ENCODE results near the gene WDR74. TPM values are rescaled to one million over a fixed set of nuclear protein-coding genes. Genes with fewer than 3 reads are reported as not detected.
A peak's percentile ranks its signal among the peaks of the same experiment; 100 is the strongest.

WDR74 gene
- total and polyA plus RNA-seq, 2 of the 13 experiments (the other 11 are each of a cell fraction or from before 2014, with no cell fraction given): 77.0 to 83.3 TPM

- TF ChIP-seq IRF9 (CRISPR knock-in tag; IDR thresholded peaks at IDR 0.05; ENCODE audit: borderline replicate concordance) (no peak), ZNF780A (CRISPR knock-in tag; IDR thresholded peaks at IDR 0.05) (0 out of 2 replicates have a peak, but pooled peaks have one; percentile 25)
Measured at GRCh38 chr11:62851807-62852522, 12.6 kb upstream of the WDR74 start (continued).

GRCh38 chr11:62850911-62851806 lies 11.8 kb upstream of the WDR74 start:
- no TSS peak for BruUV-seq (replicated peaks)
- Histone ChIP-seq H3K27me3 (ENCODE audit: control insufficient read depth in 1 of 2, insufficient read depth in 2 of 2, low read length in 2 of 2) (no peaks in the 10 kb centered on the region; a peak in 1 of 5 replicates), H3K9me3 (ENCODE audit: low read length) (no peaks in the 10 kb centered on the region), H3K9ac (ENCODE audit: insufficient read depth, low read depth, low read length) (no peak overlapping the region; the same call in 1 of the 2 replicates), H2AFZ (ENCODE audit: low read length) (no peak overlapping the region), H3K79me2 (ENCODE audit: insufficient read depth, low read length) (peaks cover 34% of the 10 kb centered on the region), H3K4me1 (ENCODE audit: insufficient read depth, low read length) (peaks cover 57% of the 10 kb centered on the region), H3K27ac (ENCODE audit: extremely low read length, insufficient read depth, low read length) (peak overlapping the region; percentile 51), H3K4me3 (replicated peaks in 1 of 3; ENCODE audit: insufficient read depth in 1 of 3, low read depth in 2 of 3, low read length in 3 of 3) (no peak overlapping the region), H4K20me1 (ENCODE audit: insufficient read depth, low read length) (peaks cover 37% of the 10 kb centered on the region), H3K36me3 (replicated peaks in 1 of 2; ENCODE audit: control insufficient read depth in 1 of 2, insufficient read depth in 2 of 2, low read length in 2 of 2) (peaks cover 11 to 33% of the 10 kb centered on the region in 2 experiments), H3K4me2 (ENCODE audit: low read depth, low read length) (no peak overlapping the region)
- intact Hi-C loops (cut with micrococcal nuclease; ENCODE audit: unreplicated experiment): no loop called here
- FAIRE-seq: no peak
- POLR2A ChIA-PET: interaction anchor here (1.2 to 9.4 kb wide), 11 partner anchors 8 to 124 kb away, joined by 3 to 362 read pairs (median 6); partner anchors contain the start of genes HNRNPUL2, POLR2G, SLC3A2 and STX5
- DNase-seq (ENCODE audit: low spot score): peak; percentile 43
- in situ Hi-C loops (cut with HindIII; ENCODE audit: extremely low pct_ligation_motif_present, low pct_unique_long_range_greater_than_20kb): no loop called here
- CTCF ChIA-PET (ENCODE audit: low intra/inter-chr PET ratio, low total read pairs): no interaction called here
- 74% methylated on average over 13 of the region's 15 CpGs for WGBS (ENCODE audit: low lambda C conversion rate)
- ATAC-seq: peak; percentile 17
- TF ChIP-seq TFE3 (CRISPR knock-in tag; IDR thresholded peaks at IDR 0.05) (no peak), ZSCAN20 (CRISPR knock-in tag; IDR thresholded peaks at IDR 0.05; ENCODE audit: borderline replicate concordance) (no peak), PAWR (CRISPR knock-in tag; IDR thresholded peaks at IDR 0.05; ENCODE audit: borderline replicate concordance) (no peak), ZUFSP (CRISPR knock-in tag; IDR thresholded peaks at IDR 0.05; ENCODE audit: borderline replicate concordance) (no peak), ZNF567 (CRISPR knock-in tag; IDR thresholded peaks at IDR 0.05; ENCODE audit: borderline replicate concordance) (no peak), SMAD9 (CRISPR knock-in tag; IDR thresholded peaks at IDR 0.05) (no peak)
- TF ChIP-seq, protein P1, sequence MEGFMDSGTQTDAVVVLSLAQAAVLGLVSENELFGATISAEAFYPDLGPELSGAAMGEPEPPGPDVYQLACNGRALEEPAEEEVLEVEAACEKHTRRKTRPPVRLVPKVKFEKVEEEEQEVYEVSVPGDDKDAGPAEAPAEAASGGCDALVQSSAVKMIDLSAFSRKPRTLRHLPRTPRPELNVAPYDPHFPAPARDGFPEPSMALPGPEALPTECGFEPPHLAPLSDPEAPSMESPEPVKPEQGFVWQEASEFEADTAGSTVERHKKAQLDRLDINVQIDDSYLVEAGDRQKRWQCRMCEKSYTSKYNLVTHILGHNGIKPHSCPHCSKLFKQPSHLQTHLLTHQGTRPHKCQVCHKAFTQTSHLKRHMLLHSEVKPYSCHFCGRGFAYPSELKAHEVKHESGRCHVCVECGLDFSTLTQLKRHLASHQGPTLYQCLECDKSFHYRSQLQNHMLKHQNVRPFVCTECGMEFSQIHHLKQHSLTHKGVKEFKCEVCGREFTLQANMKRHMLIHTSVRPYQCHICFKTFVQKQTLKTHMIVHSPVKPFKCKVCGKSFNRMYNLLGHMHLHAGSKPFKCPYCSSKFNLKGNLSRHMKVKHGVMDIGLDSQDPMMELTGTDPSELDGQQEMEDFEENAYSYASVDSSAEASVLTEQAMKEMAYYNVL (CRISPR knock-in tag; IDR thresholded peaks at IDR 0.05; ENCODE audit: borderline replicate concordance): 0 out of 2 replicates have a peak, but pooled peaks have one; percentile 20
- TF ChIP-seq, protein P2, sequence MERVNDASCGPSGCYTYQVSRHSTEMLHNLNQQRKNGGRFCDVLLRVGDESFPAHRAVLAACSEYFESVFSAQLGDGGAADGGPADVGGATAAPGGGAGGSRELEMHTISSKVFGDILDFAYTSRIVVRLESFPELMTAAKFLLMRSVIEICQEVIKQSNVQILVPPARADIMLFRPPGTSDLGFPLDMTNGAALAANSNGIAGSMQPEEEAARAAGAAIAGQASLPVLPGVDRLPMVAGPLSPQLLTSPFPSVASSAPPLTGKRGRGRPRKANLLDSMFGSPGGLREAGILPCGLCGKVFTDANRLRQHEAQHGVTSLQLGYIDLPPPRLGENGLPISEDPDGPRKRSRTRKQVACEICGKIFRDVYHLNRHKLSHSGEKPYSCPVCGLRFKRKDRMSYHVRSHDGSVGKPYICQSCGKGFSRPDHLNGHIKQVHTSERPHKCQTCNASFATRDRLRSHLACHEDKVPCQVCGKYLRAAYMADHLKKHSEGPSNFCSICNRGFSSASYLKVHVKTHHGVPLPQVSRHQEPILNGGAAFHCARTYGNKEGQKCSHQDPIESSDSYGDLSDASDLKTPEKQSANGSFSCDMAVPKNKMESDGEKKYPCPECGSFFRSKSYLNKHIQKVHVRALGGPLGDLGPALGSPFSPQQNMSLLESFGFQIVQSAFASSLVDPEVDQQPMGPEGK (CRISPR knock-in tag; IDR thresholded peaks at IDR 0.05): no peak

Measured in HepG2 (cell line).